ENCODE measurements around the gene LAMB1.
"Not testable (repeated sequence)": the region's sequence is repeated elsewhere in the genome, so short reads cannot be mapped to it uniquely, and the experiment has no call there.

The LAMB1 gene

DNA sequence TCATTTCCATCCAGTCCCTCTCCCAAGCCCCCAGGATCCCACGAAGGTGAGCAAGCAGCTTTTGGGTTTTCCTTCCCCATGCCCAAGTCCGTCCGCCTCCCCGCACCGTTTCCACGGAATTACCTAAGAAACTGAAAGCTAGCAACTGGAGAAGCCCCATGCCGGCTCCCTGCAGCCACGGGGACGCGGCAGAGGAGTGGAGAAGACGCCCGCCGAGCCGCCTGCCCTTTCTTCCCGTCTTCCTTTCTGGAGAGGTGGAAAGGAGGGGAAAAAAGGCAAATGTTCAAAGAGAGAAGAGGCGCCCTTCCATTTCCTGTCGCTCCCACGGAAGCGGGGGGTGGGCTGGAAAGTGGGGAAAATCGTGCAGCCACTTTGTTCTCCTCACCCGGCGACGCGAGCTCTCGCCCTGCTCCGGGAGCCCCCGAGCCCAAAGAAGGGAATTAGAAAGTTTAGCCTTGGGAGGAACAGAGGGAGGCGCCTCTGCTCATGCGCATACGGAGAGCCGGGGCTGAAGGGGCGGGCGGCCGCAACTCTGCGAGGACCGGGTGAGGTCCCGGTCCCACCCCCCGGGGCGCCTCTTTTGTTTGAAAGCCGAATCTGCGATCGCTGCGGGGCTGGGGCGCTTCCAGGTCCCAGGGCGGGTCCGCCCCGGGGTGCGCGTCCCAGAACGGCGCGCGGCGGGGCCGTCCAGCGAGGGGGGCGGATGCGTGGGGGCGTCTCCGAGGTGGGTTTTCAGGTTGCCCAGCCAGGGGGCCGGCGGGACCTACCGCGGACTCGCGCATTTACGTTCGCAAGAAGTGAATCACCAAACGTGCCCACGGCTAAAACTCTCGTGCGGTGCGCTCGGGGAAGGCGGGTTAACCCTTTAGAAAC lies at the start of gene LAMB1:
TSS of gene LAMB1 (minus strand) at position 436 of the 873 bp plus-strand sequence. CDS start at position 160, 276 bp downstream.
- in situ Hi-C loops (cut with MboI; ENCODE audit: low sequenced_read_pairs), result no loop called here

DNA sequence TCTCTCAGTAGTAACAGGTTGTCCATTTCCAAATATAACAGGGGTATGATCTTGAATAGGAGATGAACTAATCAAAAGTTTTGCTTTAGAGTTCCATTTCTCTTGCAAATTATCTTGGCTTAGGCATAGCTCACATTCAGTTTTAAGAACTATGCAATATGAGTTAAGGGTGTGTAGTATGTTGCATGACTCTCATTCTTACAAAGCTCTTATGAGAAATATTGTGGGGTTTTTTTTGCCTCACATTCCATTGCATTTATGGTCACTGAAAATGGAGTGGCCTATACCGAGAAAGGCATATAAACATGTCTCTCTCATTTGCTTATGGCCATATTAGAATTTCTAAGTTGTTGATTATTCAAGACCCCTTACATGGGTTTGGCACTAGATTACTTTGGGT lies 48.5 kb upstream of the LAMB1 start:
- in situ Hi-C loops (cut with MboI; ENCODE audit: low sequenced_read_pairs), result no loop called here

- in situ Hi-C loops (cut with MboI; ENCODE audit: low sequenced_read_pairs), result no loop called here
Observed at GRCh38 chr7:108049962-108050361, 47.0 kb upstream of the LAMB1 start.

GRCh38 chr7:108048422-108048821 lies 45.5 kb upstream of the LAMB1 start:
- in situ Hi-C loops (cut with MboI; ENCODE audit: low sequenced_read_pairs), result no loop called here

- in situ Hi-C loops (cut with MboI; ENCODE audit: low sequenced_read_pairs), result no loop called here
Observed at GRCh38 chr7:108046952-108047506, 44.1 kb upstream of the LAMB1 start.

- in situ Hi-C loops (cut with MboI; ENCODE audit: low sequenced_read_pairs), result no loop called here
Observed at GRCh38 chr7:108045669-108046068, 42.7 kb upstream of the LAMB1 start.

- in situ Hi-C loops (cut with MboI; ENCODE audit: low sequenced_read_pairs), result no loop called here
Observed at GRCh38 chr7:108045154-108045553, 42.2 kb upstream of the LAMB1 start.

DNA sequence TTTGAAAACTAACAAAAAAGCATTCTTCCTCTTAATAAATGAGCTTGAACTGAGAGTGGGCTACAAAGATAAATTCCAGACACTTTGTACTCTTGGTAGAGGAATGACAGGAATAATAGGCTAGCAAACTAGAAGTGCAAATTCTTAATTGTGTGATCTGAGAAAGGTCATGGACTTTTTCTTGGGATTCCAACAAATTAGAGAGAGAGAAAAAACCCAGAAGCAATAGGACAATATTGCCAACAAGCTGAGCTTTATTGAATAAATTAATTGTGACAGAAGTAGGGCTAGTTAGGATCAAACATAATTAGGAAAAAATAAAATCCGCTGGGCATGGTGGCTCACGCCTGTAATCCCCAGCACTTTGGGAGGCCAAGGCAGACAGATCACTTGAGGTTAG lies 41.4 kb upstream of the LAMB1 start:
- in situ Hi-C loops (cut with MboI; ENCODE audit: low sequenced_read_pairs), result no loop called here

GRCh38 chr7:108038986-108039385 lies 36.0 kb upstream of the LAMB1 start:
- in situ Hi-C loops (cut with MboI; ENCODE audit: low sequenced_read_pairs), result no loop called here

- in situ Hi-C loops (cut with MboI; ENCODE audit: low sequenced_read_pairs), result no loop called here
Observed at GRCh38 chr7:108037741-108038140, 34.8 kb upstream of the LAMB1 start.

DNA sequence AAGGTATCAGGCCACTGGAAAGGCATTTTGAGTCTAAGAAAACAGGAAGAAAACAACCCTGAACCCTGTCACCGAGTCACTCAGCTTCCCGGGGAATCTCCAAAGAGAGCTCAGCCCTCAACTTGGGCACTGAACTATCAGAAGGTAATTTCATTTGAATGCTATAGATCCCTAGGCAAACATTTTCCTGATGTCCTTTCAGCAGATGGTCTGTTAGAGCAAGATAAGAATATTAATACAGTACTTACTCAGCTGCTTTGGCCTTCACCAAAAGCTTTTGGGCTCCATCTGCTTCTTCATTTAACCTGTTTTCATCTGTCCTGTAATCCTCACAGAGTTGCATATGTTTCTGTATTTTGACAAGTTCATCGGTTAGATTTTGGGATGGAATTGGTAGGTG lies 34.2 kb upstream of the LAMB1 start:
- in situ Hi-C loops (cut with MboI; ENCODE audit: low sequenced_read_pairs), result no loop called here

DNA sequence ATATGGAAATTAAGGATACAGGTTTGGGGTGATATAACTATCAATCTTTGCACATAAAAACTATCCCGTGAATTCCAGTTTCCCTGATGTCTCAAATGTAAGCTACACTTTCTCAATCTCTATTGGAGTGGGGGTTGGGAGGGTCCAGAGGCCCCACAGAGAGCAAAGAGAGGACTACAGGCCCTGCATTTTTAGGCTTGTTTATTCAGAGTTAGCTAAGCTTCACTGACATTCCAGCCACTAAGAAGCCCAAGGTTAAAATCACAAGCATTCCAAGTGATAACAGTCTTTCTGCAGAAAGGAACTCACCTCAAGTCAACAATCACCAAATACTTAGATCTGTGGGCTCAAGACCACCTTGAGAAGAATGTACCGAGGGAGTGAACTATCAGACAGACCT lies 31.6 kb upstream of the LAMB1 start:
- in situ Hi-C loops (cut with MboI; ENCODE audit: low sequenced_read_pairs), result no loop called here

DNA sequence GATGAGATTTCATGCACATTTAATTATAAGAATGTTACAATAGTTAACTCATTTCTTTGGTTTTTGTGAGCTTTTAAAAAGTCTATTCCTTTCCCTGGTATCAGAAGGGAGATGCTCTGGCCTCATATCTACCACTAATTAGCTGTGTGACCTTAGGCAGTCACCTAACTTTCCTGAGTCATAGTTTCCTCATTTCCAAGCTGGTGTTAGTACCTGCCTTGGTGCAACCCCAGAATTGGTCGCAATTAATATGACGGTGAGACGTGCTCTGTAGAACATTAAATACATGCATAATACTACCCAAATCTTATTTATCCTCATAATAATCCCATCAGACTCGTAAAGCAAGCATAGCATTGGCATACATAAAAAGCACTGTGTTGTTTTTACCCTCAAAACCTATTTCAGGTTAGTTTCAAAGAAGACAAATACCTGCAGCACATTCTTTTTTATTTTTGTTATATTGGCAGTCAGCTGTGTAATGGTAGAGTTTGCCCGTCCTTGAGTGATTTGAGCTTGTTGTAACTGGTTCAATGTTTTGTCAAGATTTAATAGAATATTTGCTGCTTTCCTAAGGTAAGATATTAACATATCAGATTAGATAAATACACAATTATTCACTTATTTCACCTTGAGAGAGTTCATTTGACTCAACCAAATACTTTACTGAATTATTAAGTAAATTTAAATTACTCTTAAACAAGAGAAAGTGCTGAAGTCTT lies 31.0 kb upstream of the LAMB1 start:
- in situ Hi-C loops (cut with MboI; ENCODE audit: low sequenced_read_pairs), result no loop called here

GRCh38 chr7:108033309-108033708 lies 30.3 kb upstream of the LAMB1 start:
- in situ Hi-C loops (cut with MboI; ENCODE audit: low sequenced_read_pairs), result not testable (repeated sequence)

DNA sequence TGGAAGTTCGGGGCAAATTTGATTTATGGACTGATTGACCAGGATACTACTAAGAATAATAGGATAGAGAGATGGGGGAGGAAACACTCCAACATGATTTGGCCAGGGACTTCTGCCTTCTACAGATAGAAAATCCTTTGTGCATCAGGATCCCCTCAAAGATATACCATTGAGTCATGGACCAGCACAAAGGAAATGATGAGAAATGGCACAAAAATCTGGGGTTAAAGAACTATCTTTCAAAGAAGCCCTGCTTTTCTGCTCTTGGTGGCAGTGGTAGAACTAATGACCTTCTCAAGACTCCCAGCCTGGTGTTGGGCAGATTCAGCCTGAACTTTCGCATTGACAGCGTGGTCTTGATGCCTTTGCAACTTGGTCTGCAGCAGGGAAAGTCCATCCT lies 27.6 kb upstream of the LAMB1 start:
- in situ Hi-C loops (cut with MboI; ENCODE audit: low sequenced_read_pairs), result no loop called here

DNA sequence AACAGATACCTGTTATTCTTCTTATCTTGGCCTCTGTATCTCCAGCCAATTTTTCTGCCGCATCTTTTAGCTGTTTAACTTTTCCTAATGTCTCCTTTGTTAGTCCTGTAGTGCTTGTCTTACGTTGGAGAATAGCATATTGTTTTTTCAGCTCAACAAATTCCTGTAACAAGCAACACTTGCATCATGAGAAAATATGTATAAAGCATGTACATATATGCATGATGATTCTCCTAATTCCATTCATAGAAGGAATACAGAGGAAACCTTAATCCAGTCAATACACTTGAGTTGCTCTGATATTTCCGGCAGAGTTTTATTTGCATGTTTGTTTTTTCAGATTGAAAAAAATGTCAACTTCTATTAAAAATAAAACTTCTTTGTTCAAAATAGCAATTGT lies 26.1 kb upstream of the LAMB1 start:
- in situ Hi-C loops (cut with MboI; ENCODE audit: low sequenced_read_pairs), result no loop called here

- in situ Hi-C loops (cut with MboI; ENCODE audit: low sequenced_read_pairs), result no loop called here
Observed at GRCh38 chr7:108028111-108028510, 25.1 kb upstream of the LAMB1 start.

DNA sequence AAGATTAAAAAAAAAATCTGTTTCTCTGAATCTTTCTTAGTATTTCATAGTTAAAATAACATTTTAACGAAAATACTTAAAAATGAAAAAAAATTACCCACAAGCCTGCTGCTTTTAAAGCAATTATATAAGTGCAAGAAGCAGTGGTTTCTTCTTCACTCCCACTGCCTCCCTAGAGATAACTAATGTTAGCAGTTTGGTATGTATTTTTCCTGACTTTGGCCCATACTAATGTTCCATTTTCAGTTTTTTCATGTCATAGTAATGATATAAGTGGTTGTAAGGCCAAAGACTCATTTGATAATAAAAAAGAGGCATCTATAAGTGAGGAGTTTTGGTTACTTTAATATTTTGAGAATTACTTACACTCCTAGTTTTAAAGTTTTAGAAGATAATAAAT lies 24.3 kb upstream of the LAMB1 start:
- in situ Hi-C loops (cut with MboI; ENCODE audit: low sequenced_read_pairs), result no loop called here

- in situ Hi-C loops (cut with MboI; ENCODE audit: low sequenced_read_pairs), result no loop called here
Observed at GRCh38 chr7:108026647-108027046, 23.7 kb upstream of the LAMB1 start.

DNA sequence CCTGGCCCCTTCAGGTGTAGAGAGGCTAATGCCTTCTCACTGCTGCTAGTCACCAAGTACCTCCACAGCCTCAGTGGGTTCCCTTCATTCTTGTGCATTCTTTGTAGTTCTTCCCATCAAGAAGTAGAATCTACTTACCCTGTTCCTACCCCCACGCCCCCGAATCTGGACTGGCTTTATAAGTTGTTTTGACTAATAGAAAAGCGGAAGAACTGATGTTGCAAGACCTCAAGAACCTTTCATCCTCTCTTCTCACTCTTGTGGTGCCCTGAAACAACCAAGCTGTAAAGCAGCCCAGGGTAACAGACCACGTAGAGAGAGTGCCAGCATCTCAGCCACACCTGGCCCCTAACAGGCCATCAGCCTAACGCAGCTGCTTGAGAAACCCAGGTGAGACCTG lies 23.2 kb upstream of the LAMB1 start:
- in situ Hi-C loops (cut with MboI; ENCODE audit: low sequenced_read_pairs), result no loop called here

GRCh38 chr7:108024538-108024937 lies 21.6 kb upstream of the LAMB1 start:
- in situ Hi-C loops (cut with MboI; ENCODE audit: low sequenced_read_pairs), result no loop called here

DNA sequence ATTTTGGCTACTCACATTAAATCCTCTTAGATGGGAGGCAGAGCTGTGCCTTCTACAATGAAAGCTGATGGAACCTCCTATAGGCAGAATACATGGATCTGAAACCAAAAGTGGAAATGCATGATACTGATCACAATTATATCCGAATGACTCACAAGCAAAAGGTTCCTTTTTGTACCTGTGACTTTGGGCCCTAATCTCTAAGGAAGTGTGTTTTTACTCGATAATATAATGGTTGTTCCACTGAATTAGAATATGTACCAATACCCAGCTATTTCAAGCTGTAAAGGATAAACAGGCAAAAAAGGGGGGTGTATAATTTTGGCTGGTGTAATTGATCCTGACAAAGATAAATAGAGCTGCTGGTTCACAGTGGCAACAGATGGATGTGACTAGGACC lies 17.6 kb upstream of the LAMB1 start:
- in situ Hi-C loops (cut with MboI; ENCODE audit: low sequenced_read_pairs), result no loop called here
